CD4-positive, CD25-positive, alpha-beta regulatory T cell (primary cell): Measurements from ENCODE around the gene AIMP2. TPM values are rescaled to one million over a fixed set of nuclear protein-coding genes. Genes with fewer than 3 reads are reported as not detected.
"Not testable (repeated sequence)": the region's sequence is repeated elsewhere in the genome, so short reads cannot be mapped to it uniquely, and the experiment has no call there.

Experiments used
- ATAC-seq, 2 donors: fragments of 150-1000 bp; cut with Tn5 transposase; one replicate each; pipeline ENCODE4 v1.10.0; 2021; ENCODE audit warnings: low read depth in 2 of 2, moderate number of reproducible peaks in 2 of 2, moderate library complexity in 1 of 2
- DNase-seq, 3 donors: peaks; one replicate each; pipeline versions ENCODE4 v3.0.0 to v3.0.0-alpha.2; 2012 to 2022; ENCODE audit warnings: mixed read lengths in 1 of 3
- H3K27ac ChIP-seq: one replicate; pipeline ENCODE4 v1.7.0; 2013; ENCODE audit warnings: mild to moderate bottlenecking, low read length; ENCODE audit not compliant: insufficient read depth, poor library complexity, severe bottlenecking
- H3K27me3 ChIP-seq: one replicate; pipeline ENCODE4 v1.7.0; 2013; ENCODE audit warnings: low read length; ENCODE audit not compliant: control insufficient read depth, insufficient read depth
- H3K36me3 ChIP-seq: one replicate; pipeline ENCODE4 v1.7.0; 2013; ENCODE audit warnings: mild to moderate bottlenecking, low read length, moderate library complexity; ENCODE audit not compliant: control insufficient read depth, insufficient read depth
- H3K4me1 ChIP-seq: 2 replicates; pipeline ENCODE4 v1.7.0; 2013; ENCODE audit warnings: mild to moderate bottlenecking, low read length; ENCODE audit not compliant: insufficient read depth, control insufficient read depth, poor library complexity, severe bottlenecking
- H3K4me3 ChIP-seq: one replicate; pipeline ENCODE4 v1.7.0; 2013; ENCODE audit warnings: low read depth, mild to moderate bottlenecking, low read length, moderate library complexity
- H3K9me3 ChIP-seq, 2 experiments: 1 replicate in 1 of 2; 2 replicates in 1 of 2; pipeline ENCODE4 v1.7.0; 2013; ENCODE audit warnings: low read length in 2 of 2, mild to moderate bottlenecking in 1 of 2, moderate library complexity in 1 of 2; ENCODE audit not compliant: control insufficient read depth in 2 of 2
- H3K27ac Mint-ChIP-seq, 3 donors: one replicate each; pipeline ENCODE4 v1.8.0; 2020 to 2022; ENCODE audit warnings: mild to moderate bottlenecking in 3 of 3, mixed read lengths in 3 of 3, moderate library complexity in 2 of 3
- H3K27me3 Mint-ChIP-seq: one replicate; pipeline ENCODE4 v1.8.0; 2022; ENCODE audit warnings: mild to moderate bottlenecking, mixed read lengths
- H3K36me3 Mint-ChIP-seq: one replicate; pipeline ENCODE4 v1.8.0; 2020; ENCODE audit warnings: mixed read lengths
- H3K4me1 Mint-ChIP-seq, 4 donors: one replicate each; pipeline ENCODE4 v1.8.0; 2020 to 2022; ENCODE audit warnings: mixed read lengths in 4 of 4, mild to moderate bottlenecking in 1 of 4
- H3K4me3 Mint-ChIP-seq, 4 donors: one replicate each; pipeline ENCODE4 v1.8.0; 2020 to 2022; ENCODE audit warnings: mild to moderate bottlenecking in 4 of 4, mixed read lengths in 4 of 4, moderate library complexity in 3 of 4
- H3K9me3 Mint-ChIP-seq, 7 donors: one replicate each; pipeline ENCODE4 v1.8.0; 2020 to 2022; ENCODE audit warnings: mixed read lengths in 7 of 7, mild to moderate bottlenecking in 3 of 7, moderate library complexity in 2 of 7
- polyA plus RNA-seq, 4 donors: library from polyadenylated mRNA; unstranded; fragments of 300-500 nt; fragmentation: Illumina TruSeq; gene quantifications; one replicate each; pipeline ENCODE4 v1.2.3, GENCODE V29; 2021
- total RNA-seq: library from RNA; stranded (reverse); gene quantifications from one replicate; pipeline ENCODE4 v1.2.3, GENCODE V29; 2022

AIMP2 gene
- total and polyA plus RNA-seq, 5 donors from 2014 or later, result 9.6 to 36.1 (median 26.0) TPM

GRCh38 chr7:6051185-6051584, 42.1 kb downstream of the AIMP2 start:
- H3K9me3 ChIP-seq, H3K27me3 ChIP-seq, H3K9me3 Mint-ChIP-seq, H3K4me1 ChIP-seq, H3K4me3 Mint-ChIP-seq, H3K4me3 ChIP-seq, ATAC-seq, H3K27me3 Mint-ChIP-seq, H3K27ac Mint-ChIP-seq, DNase-seq, H3K27ac ChIP-seq: not testable (repeated sequence)
- H3K36me3 ChIP-seq, result peaks cover 54% of the 10 kb centered on the region
- peaks cover 0 to 14% (median 2%) of the 10 kb centered on the region in 4 donors for H3K4me1 Mint-ChIP-seq
- peaks cover 13% of the 10 kb centered on the region for H3K36me3 Mint-ChIP-seq

- Mint-ChIP-seq H3K4me1 (peaks cover 11 to 33% (median 24%) of the 10 kb centered on the region in 4 donors), H3K36me3 (peaks cover 6% of the 10 kb centered on the region), H3K27ac (no peak overlapping the region), H3K4me3 (peak overlapping the region in 2 of 4 donors; percentile 54 to 60), H3K27me3 (no peaks in the 10 kb centered on the region), H3K9me3 (peaks cover 0 to 2% (median 0%) of the 10 kb centered on the region in 7 donors)
- H3K27ac ChIP-seq, result peak overlapping the region; percentile 33
- no peak for ATAC-seq
- H3K9me3 ChIP-seq, result no peaks in the 10 kb centered on the region
- no peak for DNase-seq
- H3K4me3 ChIP-seq, result peak overlapping the region; percentile 31
- H3K27me3 ChIP-seq, result no peaks in the 10 kb centered on the region
- peaks cover 20% of the 10 kb centered on the region for H3K36me3 ChIP-seq
- H3K4me1 ChIP-seq, result peaks cover 27% of the 10 kb centered on the region
Observed at GRCh38 chr7:6056616-6057015, 47.5 kb downstream of the AIMP2 start.

GRCh38 chr7:6057316-6058129, 48.5 kb downstream of the AIMP2 start:
- Histone ChIP-seq H3K4me1 (peaks cover 27% of the 10 kb centered on the region), H3K27ac (peak overlapping the region; percentile 89), H3K4me3 (peak overlapping the region; percentile 92), H3K9me3 (no peaks in the 10 kb centered on the region), H3K27me3 (no peaks in the 10 kb centered on the region), H3K36me3 (peaks cover 15% of the 10 kb centered on the region)
- Mint-ChIP-seq H3K36me3 (peaks cover 6% of the 10 kb centered on the region), H3K27ac (peak overlapping the region; percentile 24 to 98 (median 97)), H3K9me3 (peaks cover 0 to 2% (median 0%) of the 10 kb centered on the region in 7 donors), H3K27me3 (no peaks in the 10 kb centered on the region), H3K4me3 (peak overlapping the region; percentile 94 to 98 (median 98)), H3K4me1 (peaks cover 11 to 33% (median 24%) of the 10 kb centered on the region in 4 donors)
- no peak for ATAC-seq
- DNase-seq, result no peak

GRCh38 chr7:6059941-6060340, 50.9 kb downstream of the AIMP2 start:
- Mint-ChIP-seq H3K4me3 (peak overlapping the region; percentile 44 to 98 (median 96)), H3K4me1 (peaks cover 11 to 30% (median 24%) of the 10 kb centered on the region in 4 donors)
- H3K9me3 ChIP-seq, ATAC-seq, H3K4me3 ChIP-seq, H3K27me3 Mint-ChIP-seq, H3K36me3 Mint-ChIP-seq, DNase-seq, H3K9me3 Mint-ChIP-seq, H3K27me3 ChIP-seq, H3K27ac Mint-ChIP-seq, H3K36me3 ChIP-seq, H3K27ac ChIP-seq: not testable (repeated sequence)
- H3K4me1 ChIP-seq, result peaks cover 27% of the 10 kb centered on the region

- Mint-ChIP-seq H3K4me3 (no peak overlapping the region), H3K4me1 (no peaks in the 10 kb centered on the region), H3K36me3 (no peaks in the 10 kb centered on the region), H3K27me3 (peaks cover 4% of the 10 kb centered on the region), H3K9me3 (no peaks in the 10 kb centered on the region), H3K27ac (no peak overlapping the region)
- no peaks in the 10 kb centered on the region for H3K4me1 ChIP-seq
- DNase-seq (no peak), ATAC-seq (no peak)
- no peaks in the 10 kb centered on the region for H3K9me3 ChIP-seq
- no peaks in the 10 kb centered on the region for H3K36me3 ChIP-seq
- H3K27me3 ChIP-seq, result no peaks in the 10 kb centered on the region
- no peak overlapping the region for H3K27ac ChIP-seq
- no peak overlapping the region for H3K4me3 ChIP-seq
Observed at GRCh38 chr7:6071406-6071805, 62.3 kb downstream of the AIMP2 start.

Other genes with a start within 250 kb of the AIMP2 start
- 74.2 TPM for gene RNF216, start 227.6 kb upstream of the AIMP2 start, total RNA-seq
- 10 to 100 TPM; 17.7 to 26.7 (median 21.8) TPM for gene RNF216, start 227.6 kb upstream of the AIMP2 start, polyA plus RNA-seq
- gene OCM, start 128.5 kb upstream of the AIMP2 start, total RNA-seq, result 5.7 TPM
- gene OCM, start 128.5 kb upstream of the AIMP2 start, polyA plus RNA-seq, result 1 to 10 TPM; 1.2 to 3.9 (median 2.5) TPM
- 90.2 TPM for gene CCZ1, start 110.5 kb upstream of the AIMP2 start, total RNA-seq
- 100 to 1,000 TPM in 1 of 4 donors, 10 to 100 TPM in 3; 44.8 to 105 (median 71.8) TPM for gene CCZ1, start 110.5 kb upstream of the AIMP2 start, polyA plus RNA-seq
- gene RSPH10B, start 38.6 kb upstream of the AIMP2 start, total RNA-seq, result not detected
- not detected for gene RSPH10B, start 38.6 kb upstream of the AIMP2 start, polyA plus RNA-seq
- gene PMS2, start 223 bp upstream of the AIMP2 start, total RNA-seq, result 13.4 TPM
- 10 to 100 TPM in 1 of 4 donors, 1 to 10 TPM in 3; 7.1 to 13.3 (median 8.6) TPM for gene PMS2, start 223 bp upstream of the AIMP2 start, polyA plus RNA-seq
- gene ANKRD61, start 22.1 kb downstream of the AIMP2 start, total RNA-seq, result not detected
- under 1 TPM in 3 of 4 donors, not detected in 1; 0.15 to 0.53 (median 0.32) TPM for gene ANKRD61, start 22.1 kb downstream of the AIMP2 start, polyA plus RNA-seq
- 65.1 TPM for gene EIF2AK1, start 49.9 kb downstream of the AIMP2 start, total RNA-seq
- 10 to 100 TPM; 72.3 to 86.5 (median 78.4) TPM for gene EIF2AK1, start 49.9 kb downstream of the AIMP2 start, polyA plus RNA-seq
- 45.3 TPM for gene USP42, start 95.7 kb downstream of the AIMP2 start, total RNA-seq
- 1 to 10 TPM; 3.9 to 9.0 (median 8.2) TPM for gene USP42, start 95.7 kb downstream of the AIMP2 start, polyA plus RNA-seq